ENCODE data around the gene ZDHHC12. TPM values are rescaled to one million over a fixed set of nuclear protein-coding genes. Genes with fewer than 3 reads are reported as not detected.

The ZDHHC12 gene
- total RNA-seq, 2 donors from 2014 or later = 69.9 to 129 TPM

DNA sequence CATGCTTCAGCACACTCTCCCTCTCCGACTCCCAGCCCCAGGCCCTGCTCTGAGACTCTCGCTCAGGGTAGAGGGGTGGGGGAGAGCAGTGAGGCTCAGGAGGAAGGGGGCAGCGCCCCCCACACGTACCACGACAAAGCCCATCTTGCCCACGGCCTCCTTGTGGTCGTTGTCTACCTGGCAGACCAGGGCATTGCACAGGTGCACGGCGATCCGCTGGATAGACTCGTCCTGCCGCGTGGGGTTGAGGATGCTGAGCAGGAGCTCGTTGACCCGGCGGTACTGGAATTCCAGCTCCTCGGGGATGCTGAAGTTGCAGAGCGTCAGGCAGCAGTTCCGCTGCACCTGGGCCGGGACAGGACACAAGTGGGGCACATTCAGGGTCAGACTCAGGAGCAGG, 18.5 kb upstream of the ZDHHC12 start:
- Histone ChIP-seq H3K27ac (no peak overlapping the region), H3K4me3 (no peak overlapping the region), H3K9ac (ENCODE audit: low read depth in 2 of 2, low read length in 2 of 2) (no peak overlapping the region), H3K36me3 (no peaks in the 10 kb centered on the region), H3K27me3 (no peaks in the 10 kb centered on the region), H3K4me1 (no peaks in the 10 kb centered on the region), H3K9me3 (no peaks in the 10 kb centered on the region)
- no peak for TF ChIP-seq CTCF (IDR thresholded peaks at IDR 0.05)
- intact Hi-C loops (cut with DNase I) = no loop called here
- no peak for DNase-seq

- H3K9me3 ChIP-seq = no peaks in the 10 kb centered on the region
- H3K27ac ChIP-seq = no peak overlapping the region
- no peak overlapping the region for H3K9ac ChIP-seq (ENCODE audit: low read depth in 2 of 2, low read length in 2 of 2)
- intact Hi-C loops (cut with DNase I) = no loop called here
- no peaks in the 10 kb centered on the region for H3K27me3 ChIP-seq
- H3K4me3 ChIP-seq = no peak overlapping the region
- H3K4me1 ChIP-seq = no peaks in the 10 kb centered on the region
- DNase-seq = no peak
- no peak for TF ChIP-seq CTCF (IDR thresholded peaks at IDR 0.05)
- H3K36me3 ChIP-seq = peaks cover 6% of the 10 kb centered on the region
Observed at GRCh38 chr9:128735373-128735772, 11.4 kb upstream of the ZDHHC12 start.

DNA sequence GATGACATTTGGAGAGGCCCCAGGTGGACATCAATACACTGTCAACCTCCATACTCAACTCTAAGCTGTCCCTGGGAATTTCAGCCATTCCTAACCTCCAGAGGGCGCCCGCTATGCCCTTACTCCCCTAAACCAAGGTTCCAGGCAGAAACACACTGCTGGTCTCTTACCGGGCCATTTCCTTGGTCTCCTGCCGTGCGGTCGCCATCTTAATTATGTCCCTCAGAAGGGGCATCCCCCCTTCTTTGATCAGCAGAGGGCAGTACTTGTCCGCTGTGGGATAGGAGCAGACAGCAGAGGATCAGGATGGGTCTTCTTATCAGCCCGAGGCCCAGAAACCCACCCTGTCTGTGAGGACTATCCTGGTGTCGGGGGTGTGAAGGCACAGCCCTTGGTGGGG, 9.3 kb upstream of the ZDHHC12 start:
- no peak overlapping the region for H3K9ac ChIP-seq (ENCODE audit: low read depth in 2 of 2, low read length in 2 of 2)
- H3K4me3 ChIP-seq = no peak overlapping the region
- TF ChIP-seq CTCF (IDR thresholded peaks at IDR 0.05) = peak; percentile 64
- H3K27me3 ChIP-seq = no peaks in the 10 kb centered on the region
- H3K36me3 ChIP-seq = peaks cover 6% of the 10 kb centered on the region
- DNase-seq = peak; percentile 78
- H3K9me3 ChIP-seq = no peaks in the 10 kb centered on the region
- no peak overlapping the region for H3K27ac ChIP-seq
- no peaks in the 10 kb centered on the region for H3K4me1 ChIP-seq
- intact Hi-C loops (cut with DNase I) = no loop called here

DNA sequence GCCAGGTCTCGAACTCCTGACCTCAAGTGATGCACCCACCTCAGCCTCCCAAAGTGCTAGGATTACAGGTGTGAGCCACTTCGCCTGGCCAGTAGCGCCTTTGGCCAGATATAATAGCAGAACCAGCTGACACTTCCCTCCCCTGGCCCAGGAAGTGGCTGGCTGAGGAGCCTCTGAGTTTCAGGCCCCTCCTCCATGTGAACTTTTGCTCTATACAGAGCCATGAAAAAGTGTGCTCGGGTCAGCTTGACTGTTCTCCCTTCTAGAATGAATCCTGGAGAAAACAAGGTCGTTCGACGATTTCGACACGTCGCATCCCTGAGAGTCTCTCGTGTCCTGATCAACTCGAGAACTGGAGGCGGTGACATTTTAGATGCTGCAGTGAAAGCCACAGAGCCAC, 8.6 kb upstream of the ZDHHC12 start:
- H3K9me3 ChIP-seq = no peaks in the 10 kb centered on the region
- TF ChIP-seq CTCF (IDR thresholded peaks at IDR 0.05) = no peak
- H3K4me1 ChIP-seq = no peaks in the 10 kb centered on the region
- H3K27ac ChIP-seq = no peak overlapping the region
- intact Hi-C loops (cut with DNase I) = no loop called here
- H3K27me3 ChIP-seq = no peaks in the 10 kb centered on the region
- H3K4me3 ChIP-seq = no peak overlapping the region
- no peak for DNase-seq
- no peak overlapping the region for H3K9ac ChIP-seq (ENCODE audit: low read depth in 2 of 2, low read length in 2 of 2)
- H3K36me3 ChIP-seq = peaks cover 6% of the 10 kb centered on the region

DNA sequence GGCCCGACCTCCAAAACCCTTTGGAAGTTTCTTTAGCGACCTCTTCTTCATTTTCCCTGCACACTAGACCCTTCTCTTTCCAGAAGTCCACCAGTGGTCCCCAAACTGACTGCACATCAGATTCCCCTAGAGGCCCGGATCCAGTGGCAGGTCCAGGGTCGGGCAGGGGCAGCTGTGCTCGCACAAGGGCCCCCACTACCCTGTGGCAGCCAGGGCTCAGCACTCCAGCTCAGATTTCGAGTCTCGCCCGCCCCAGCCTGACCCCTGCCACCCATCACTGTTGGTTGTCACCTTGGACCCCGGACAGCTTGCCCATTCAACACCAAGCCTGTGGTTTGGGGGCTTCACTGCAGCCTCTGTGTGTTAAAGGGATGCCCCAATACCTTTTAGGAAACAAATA, 7.8 kb upstream of the ZDHHC12 start:
- H3K9me3 ChIP-seq = no peaks in the 10 kb centered on the region
- H3K4me3 ChIP-seq = no peak overlapping the region
- no peaks in the 10 kb centered on the region for H3K4me1 ChIP-seq
- no peak for TF ChIP-seq CTCF (IDR thresholded peaks at IDR 0.05)
- DNase-seq = no peak
- H3K36me3 ChIP-seq = peaks cover 6% of the 10 kb centered on the region
- H3K27me3 ChIP-seq = no peaks in the 10 kb centered on the region
- H3K9ac ChIP-seq (ENCODE audit: low read depth in 2 of 2, low read length in 2 of 2) = no peak overlapping the region
- no peak overlapping the region for H3K27ac ChIP-seq
- intact Hi-C loops (cut with DNase I) = no loop called here

- intact Hi-C loops (cut with DNase I) = no loop called here
- Histone ChIP-seq H3K27me3 (no peaks in the 10 kb centered on the region), H3K9me3 (no peaks in the 10 kb centered on the region), H3K4me3 (no peak overlapping the region), H3K9ac (ENCODE audit: low read depth in 2 of 2, low read length in 2 of 2) (no peak overlapping the region), H3K27ac (no peak overlapping the region), H3K36me3 (peaks cover 6% of the 10 kb centered on the region), H3K4me1 (no peaks in the 10 kb centered on the region)
- TF ChIP-seq CTCF (IDR thresholded peaks at IDR 0.05) = no peak
- DNase-seq = no peak
Observed at GRCh38 chr9:128731093-128731492, 7.2 kb upstream of the ZDHHC12 start.
